Measurements from ENCODE around the gene MAN2C1.

Gene MAN2C1

GRCh38 chr15:75314552-75315290, 53.7 kb downstream of the MAN2C1 start:
- no peak for DNase-seq (ENCODE audit: low read depth, low spot score)
- H3K27ac ChIP-seq = no peak overlapping the region

GRCh38 chr15:75313116-75313845, 55.1 kb downstream of the MAN2C1 start:
- DNase-seq (ENCODE audit: low read depth, low spot score) = no peak
- peak overlapping the region; percentile 69 for H3K27ac ChIP-seq

- DNase-seq (ENCODE audit: low read depth, low spot score) = peak; percentile 41
- peak overlapping the region; percentile 69 for H3K27ac ChIP-seq
Measured at GRCh38 chr15:75312548-75312947, 55.9 kb downstream of the MAN2C1 start.

GRCh38 chr15:75309711-75310110, 58.7 kb downstream of the MAN2C1 start:
- no peak for DNase-seq (ENCODE audit: low read depth, low spot score)

GRCh38 chr15:75307778-75308390, 60.5 kb downstream of the MAN2C1 start:
- DNase-seq (ENCODE audit: low read depth, low spot score) = no peak
- no peak overlapping the region for H3K27ac ChIP-seq

More at GRCh38 chr15:75309711-75310110, 58.7 kb downstream of the MAN2C1 start:
- H3K27ac ChIP-seq = no peak overlapping the region

GRCh38 chr15:75306188-75306587, 62.2 kb downstream of the MAN2C1 start:
- H3K27ac ChIP-seq = no peak overlapping the region
- DNase-seq (ENCODE audit: low read depth, low spot score) = no peak
